HG03575 (cell line): ENCODE results near the gene DUSP6.

ENCODE experiments used
- ATAC-seq: cut with Tn5 transposase; IDR thresholded peaks from one replicate; pipeline ENCODE4 v1.9.1; 2021; ENCODE audit not compliant: unreplicated experiment, insufficient number of reproducible peaks, low FRiP score; ENCODE audit errors: extremely low read depth

The DUSP6 gene, protein sequence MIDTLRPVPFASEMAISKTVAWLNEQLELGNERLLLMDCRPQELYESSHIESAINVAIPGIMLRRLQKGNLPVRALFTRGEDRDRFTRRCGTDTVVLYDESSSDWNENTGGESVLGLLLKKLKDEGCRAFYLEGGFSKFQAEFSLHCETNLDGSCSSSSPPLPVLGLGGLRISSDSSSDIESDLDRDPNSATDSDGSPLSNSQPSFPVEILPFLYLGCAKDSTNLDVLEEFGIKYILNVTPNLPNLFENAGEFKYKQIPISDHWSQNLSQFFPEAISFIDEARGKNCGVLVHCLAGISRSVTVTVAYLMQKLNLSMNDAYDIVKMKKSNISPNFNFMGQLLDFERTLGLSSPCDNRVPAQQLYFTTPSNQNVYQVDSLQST

DNA sequence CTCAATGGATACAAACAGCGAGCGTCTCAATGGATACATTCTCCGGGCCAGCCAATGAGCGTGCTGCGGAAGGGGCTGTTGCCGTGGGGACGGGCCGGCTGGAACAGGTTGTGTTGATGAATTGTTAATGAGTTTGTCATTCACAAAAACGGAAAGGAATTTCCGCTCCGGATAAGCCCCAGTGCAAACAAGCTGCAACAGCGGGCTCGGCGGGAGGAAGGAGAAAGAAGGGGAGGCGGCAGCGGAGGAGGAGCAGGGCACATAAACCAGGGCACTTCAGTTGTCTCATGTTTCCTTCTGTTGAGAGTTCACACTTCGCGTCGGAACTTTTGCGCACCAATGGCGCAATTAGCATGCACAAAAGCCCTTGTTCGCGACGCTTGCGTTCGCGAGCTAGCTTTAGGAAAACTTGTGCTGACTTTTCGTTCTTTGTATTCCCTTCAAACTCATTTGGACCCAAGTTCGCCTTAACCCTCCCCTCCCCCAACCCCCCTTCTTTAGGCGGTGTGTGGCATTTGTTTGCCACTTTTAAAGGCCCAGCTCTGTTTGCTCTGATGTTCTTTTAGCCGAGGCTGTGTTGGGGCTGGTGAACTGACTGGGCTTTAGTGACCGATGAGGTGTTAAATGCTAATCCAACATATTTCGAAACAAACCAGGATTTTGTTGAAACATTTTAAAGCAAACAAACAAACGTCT is at the start of gene DUSP6:
Gene DUSP6 (minus strand): TSS at position 10 of the 696 bp plus-strand sequence. CDS start 462 bp downstream, outside the sequence.
- ATAC-seq = no peak

DNA sequence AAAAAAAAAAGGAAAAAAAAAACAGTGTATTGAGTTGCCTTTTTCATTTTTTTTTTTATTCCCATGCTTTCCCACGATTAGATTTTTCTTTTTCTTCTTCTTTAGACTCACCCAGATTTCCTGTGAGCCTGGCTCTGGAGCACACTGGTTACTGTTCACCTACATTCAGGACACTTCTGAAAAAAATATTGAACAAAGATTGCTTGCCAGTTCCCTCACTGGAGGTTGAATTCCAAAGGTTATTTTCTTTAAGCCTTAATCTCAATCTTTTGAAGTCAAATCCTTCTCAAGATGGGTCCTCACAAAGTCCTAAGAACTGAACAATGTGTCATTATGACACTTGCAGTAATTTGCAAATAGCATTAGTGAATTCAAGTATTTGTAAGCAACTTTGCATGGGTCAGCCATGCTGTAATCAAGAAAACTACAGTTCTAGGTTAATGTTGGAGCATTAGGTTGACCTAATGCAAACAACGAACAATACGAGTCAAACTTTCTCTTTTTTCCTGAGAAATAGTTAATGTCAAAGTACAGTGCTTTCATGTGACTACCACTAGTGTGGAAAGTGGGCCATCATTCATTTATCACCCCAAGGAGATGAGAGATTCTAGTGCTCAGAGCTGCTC is 49.2 kb upstream of the DUSP6 start:
- no peak for ATAC-seq

DNA sequence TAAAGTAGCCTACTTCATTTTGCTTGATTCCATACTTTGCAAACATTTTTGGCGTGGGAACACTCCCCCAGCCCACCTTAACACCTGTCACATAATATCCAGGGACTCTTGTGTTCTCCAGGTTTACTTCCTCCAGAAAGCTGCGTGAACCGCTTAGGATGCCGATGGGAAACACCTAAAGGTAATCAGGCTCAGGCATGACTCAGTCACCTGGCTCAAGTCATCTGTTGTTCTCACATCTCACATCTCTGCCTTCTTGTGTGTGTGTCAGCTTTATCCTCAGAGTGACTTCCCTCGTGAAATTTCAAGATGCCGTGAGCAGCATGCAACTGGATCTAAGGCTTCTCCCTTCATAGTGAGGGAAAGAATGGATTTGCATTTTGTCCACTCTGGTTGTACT is 48.1 kb upstream of the DUSP6 start:
- no peak for ATAC-seq

DNA sequence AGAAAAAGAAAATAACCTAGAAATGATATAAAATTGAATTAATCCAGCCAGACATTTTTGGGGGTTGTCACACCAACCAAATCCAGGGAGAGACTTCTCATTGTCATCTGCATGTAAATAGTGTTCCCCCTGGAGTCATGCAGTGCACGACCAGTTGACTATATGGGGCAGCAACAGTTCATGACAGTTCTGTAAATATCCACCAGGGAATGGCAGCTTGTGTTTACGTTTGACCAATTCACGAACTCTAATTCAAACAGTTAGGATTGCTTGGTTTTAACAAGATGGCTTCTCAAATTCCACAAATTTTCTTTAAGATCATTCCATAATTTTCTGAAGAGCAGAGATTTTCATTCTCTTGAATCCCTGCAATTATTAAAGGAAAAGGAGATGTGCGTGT is 43.4 kb upstream of the DUSP6 start:
- ATAC-seq = no peak

DNA sequence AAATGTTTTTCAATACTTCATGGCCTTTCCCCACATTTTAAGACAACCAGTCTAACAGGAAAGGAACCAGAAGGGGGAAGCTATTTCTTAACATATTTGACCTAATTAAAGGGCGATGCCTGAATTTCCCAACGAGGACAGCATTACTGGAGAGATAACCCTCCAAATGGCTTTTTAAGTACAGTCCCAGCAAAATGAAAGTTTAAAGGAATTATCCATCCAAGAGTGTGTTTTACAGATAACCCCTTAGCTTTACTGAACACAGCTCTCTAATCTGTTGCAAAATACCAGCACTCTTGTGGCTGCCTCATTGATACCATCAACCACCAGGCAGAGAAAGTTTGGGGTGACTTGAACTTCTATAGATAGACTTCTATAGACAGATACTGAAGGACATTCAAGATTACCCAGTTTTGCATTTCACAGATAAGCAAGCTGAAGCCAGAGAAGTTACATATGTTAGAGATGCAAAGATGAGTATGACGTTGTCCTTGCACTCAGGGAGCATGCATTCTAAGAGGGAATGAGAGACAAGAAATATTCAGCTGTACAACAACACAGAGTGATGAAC is 41.3 kb upstream of the DUSP6 start:
- ATAC-seq = no peak

DNA sequence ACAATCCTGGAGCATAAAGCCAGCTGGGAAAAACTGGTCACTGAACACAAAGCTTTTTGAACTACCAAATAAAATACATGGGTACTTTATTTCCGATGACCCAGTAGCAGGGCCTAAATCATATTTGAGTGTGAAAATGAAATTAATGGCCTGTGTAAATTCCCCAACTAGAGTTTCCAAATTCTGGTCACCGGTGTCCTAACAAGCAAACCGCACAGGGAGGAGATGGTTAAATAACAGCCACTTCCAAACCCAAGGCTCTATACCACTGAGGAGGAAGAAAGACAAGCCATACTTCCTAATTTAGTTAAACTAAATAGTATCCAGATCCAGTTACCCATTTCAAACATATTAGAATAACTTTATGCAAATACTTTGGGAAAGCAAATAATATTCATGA is 40.1 kb upstream of the DUSP6 start:
- ATAC-seq = no peak

DNA sequence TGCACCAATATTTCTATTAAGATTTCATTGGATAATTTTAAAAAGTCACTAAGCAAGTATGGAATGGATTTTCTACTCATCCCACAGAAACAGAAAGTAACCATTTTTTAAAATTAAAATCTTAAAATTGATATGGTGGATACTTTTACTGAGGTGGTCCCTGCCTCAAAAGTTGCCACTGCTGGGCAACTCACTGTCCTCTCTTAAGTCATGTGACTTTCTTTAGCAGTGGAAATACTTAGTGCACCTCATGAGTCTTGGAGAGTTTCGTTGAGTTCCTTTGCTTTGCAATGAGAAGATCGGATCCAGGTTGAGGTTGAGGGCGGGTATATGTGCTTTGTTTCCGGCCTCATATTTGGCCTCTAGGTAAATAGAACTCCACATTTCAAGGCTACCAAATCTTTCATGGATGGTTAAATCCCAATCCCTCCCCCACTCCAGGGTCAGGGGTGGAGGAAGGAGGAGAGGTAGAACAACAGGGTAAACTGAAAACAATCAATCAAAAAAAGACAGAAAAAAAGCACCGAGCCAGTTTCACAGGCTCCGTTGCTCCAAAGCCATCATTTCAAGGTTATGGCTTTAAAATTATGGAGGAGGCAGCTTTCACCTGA is 39.5 kb upstream of the DUSP6 start:
- ATAC-seq = no peak

DNA sequence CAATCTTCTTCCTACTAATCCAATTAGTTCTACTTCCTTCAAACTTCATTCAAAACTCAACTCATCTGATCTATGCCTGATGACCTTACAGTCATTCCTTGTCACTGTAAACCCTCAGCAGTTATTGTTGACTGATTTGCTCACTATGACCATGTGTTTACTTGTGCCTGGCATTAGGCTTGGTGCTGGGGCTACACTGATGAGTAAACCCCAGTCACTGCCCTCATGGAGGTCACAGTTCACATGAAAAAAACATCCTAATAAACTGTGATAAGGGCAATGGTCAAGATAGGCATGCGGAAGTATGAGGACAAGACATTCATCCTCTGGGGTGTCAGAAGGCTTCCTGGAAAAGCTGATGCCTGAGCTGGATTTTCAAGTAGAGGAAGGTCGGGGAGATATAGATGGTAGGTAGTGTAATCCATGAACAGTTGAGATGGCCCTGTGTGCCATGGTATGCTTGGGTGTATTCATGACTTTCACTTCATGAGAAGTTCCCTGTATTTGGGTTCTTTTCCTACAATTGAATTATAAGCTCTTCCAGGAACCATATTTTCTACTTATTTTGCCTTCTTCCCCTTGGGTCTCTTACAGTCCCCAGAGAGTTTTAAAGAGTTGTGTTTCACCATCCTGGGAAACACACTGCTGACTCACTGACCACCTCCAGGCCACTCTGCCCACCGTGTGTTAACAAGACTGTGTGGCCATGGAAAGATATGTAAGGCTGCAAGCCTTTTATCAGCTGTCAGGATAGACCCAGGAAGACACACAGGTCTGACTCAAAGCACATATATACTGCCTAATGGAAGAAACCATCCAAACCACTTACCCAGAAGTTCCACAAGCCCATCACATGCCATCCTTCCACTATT is 38.7 kb upstream of the DUSP6 start:
- no peak for ATAC-seq

DNA sequence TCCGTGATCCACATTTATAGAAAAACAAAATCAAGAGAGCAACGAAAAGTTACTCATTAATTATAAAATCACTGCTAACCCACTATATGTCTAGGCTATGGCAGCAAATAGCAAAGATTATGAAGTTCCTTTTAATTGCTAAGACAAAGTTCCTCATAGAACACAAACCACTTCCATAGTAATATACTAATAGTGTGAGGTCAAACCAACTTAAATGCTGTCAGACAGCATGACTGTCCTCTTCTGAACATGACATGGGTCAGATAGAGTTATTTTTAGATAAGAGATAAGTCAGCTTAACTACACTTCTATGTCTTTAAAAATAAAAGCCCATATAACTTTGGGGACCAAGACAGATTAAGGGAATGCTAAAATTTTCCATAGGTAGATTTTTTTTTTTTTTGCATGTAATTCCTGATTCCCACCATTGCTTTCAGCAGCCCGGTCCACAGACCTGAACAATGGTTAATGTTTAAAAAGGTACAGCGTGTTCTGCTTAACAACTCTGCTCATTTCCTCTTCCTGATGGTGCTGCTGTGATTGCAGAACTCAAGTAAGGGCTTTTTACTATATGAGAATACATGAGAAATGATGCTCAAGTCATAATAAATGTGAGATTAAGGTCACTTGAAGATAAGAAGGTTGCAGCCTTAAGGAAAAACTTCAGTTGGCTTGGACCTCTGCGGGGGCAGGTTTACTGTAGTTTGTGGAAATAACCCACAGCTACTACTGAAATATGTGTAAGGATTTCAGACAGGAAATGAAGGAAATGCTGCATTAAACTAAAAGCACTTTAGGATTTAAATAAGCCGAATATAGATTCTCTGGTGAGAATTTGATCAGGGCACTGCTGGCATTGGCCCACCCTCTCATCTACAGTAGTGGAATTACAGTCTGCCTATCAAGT is 37.7 kb upstream of the DUSP6 start:
- ATAC-seq = no peak

DNA sequence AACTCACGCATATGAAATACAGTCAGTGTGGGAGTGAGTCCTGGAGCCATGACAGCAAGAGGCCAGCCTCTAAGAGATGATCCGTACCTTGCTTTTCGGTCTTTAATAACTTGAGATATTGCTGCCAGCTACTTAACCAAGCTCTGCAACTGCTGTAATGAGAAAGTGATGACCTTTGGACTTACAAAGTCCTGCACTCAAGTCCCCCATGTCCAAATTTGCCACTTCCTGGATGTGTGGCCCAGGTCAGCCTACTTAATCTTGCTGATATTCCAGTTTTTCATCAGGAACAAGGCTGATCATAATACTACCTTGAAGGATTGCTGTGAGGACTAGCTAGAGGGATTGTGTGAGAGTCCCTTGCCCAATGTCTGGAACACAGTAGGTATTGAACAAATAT is 33.8 kb upstream of the DUSP6 start:
- no peak for ATAC-seq

DNA sequence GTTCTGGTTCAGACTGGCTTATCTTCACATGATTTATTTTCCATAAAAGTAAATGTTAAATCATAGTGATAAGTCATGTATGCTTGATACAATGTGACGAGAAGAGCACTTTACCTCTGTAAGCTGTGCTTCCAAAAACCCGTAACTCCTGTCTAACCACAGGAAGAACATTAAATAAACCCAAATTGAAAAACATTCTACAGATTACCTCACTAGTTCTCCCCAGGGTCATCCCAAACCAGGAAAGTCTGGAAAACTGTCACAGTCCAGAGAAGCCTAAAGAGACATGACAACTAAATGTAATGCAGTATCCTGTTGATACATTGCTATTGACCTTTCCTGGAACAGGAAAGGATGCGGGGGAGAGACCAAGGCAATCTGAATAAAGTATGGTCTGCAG is 32.5 kb upstream of the DUSP6 start:
- no peak for ATAC-seq

DNA sequence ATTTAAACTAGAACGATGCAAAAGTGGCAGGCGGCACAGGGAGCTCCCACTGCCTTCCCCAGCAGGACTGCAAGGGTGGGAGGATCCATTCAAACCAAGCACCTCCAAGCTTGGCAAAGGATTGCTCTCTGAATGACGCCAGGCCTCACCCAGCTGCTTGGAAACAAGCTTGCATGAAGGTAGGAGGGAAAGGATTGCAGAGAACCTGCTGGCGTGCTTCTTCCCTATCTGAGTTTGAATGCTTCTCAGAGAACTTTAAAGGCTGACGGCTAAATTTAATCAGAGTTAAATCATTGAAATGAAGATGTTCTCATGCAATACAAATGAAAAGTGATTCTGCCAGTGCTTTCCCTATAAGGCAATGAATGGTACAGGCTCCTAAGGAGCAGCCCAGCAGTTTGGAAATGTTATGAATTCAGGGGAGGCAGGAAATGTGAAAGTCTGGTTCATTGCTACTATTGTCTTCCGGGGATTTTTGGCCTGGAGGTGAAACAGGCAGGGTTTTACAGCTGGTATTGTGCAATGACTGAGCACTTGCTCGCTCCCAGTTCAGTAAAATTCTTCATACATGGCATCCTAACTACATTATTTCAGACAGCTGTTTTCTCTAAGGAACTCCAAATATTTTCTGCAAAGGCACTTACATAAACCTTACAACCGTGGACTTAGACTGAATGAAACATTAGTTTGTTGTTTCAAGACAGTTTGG is 31.9 kb upstream of the DUSP6 start:
- ATAC-seq = no peak

DNA sequence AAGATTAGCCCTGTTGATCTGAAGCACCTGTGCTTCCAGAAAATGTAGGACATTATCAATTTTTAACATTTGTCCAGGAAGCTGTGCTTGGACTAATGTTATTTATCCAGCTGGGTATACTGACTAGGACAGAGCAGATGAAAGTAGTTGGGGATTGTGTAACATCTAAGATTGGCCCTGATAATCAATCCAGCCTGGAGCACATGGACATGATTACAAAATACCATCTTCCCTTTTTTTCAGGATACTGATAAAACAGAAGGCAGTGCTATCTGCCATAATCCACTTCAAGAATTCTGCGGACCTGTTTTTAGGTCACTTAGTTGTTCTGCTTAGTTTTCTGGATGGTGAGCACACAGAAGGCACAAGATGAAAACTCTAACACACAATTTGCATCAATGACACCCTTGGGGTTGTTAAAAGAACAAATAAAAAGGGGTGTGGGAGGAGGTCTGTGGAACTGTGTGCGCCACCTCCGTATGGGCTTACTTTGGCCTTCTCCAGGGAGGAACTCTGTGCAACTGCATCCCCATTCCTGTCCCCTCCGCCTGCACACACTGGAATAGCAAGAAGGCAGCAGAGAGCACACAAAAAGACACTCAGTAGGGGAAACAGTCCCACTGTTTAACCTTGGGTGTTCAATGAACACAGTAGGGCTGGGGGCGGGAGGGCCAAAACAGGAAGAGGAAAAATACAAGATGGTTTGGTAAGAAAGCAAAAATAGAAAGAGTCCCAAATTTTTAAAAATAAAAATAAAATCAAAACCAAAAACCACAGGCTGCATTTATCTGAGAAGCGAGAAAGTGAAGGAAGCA is 31.1 kb upstream of the DUSP6 start:
- no peak for ATAC-seq

DNA sequence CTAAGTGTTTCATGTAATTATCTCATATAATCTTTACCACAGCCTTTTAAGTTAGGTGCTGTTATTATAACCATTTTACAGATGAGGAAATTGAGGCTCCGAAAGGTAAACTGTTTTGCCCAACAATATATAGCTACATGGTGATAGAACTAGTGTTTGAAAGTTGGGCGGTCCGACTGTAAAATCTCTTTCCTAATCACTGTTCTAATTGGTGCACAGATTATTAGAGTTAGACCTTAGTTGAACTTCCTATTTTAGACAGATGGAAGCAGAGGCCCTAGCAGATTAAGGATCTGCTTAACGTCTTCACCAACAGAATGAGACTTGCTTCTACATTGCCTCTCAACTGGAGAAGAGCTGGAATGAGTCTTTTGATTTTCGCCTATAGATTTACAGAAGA is 30.0 kb upstream of the DUSP6 start:
- no peak for ATAC-seq

DNA sequence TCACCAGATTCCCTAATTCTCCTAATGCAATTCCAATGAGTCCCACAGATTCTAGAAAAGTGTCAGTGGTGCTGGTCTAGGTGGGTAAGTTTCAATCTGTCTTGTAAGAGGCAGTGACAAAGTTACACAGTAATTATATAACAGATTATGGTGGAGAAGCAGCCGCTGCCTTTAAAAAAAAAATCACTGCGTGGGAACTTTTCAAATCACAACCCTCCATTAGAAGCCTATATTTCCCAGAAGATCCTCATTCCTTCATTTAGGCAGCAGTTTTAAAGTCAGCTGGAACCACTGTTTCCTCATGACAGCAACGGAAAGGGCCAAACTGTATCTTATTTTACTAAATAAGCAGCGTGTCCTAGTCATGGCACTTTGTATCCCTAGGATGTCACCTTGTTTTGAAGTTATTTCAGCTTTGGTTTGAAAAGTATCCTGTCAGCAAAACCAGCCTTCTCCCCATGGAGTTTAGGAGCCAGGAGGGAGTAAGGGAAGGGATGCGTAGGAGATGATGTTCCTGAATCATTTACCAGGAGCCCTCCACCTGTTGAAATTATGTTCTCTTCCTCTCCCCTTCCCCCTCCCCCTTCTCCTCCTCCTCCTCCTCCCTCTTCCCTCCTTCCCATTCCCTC is 27.7 kb upstream of the DUSP6 start:
- ATAC-seq = no peak
